Esophagus muscularis mucosa (tissue), 3 donors: ENCODE measurements around the gene ANAPC10.

Source experiments
- CTCF ChIP-seq, 3 experiments: fragments of 200-600 bp in 2 of 3; fragments of 450-650 bp in 1 of 3; sonication (generic) in 2 of 3; IDR thresholded peaks; one replicate each; pipeline ENCODE4 v1.5.1; 2017 to 2019; ENCODE audit warnings: antibody characterized with exemption in 3 of 3, mild to moderate bottlenecking in 2 of 3, moderate library complexity in 1 of 3
- POLR2A ChIP-seq: fragments of 450-650 bp; IDR thresholded peaks from one replicate; pipeline ENCODE4 v1.6.1; 2017; ENCODE audit warnings: antibody characterized with exemption, moderate library complexity, mild to moderate bottlenecking, low read depth
- POLR2AphosphoS5 ChIP-seq, 2 donors: sonication (generic); formaldehyde crosslinking; IDR thresholded peaks; one replicate each; pipeline ENCODE4 v1.6.1; 2017; ENCODE audit warnings: antibody characterized with exemption in 2 of 2

- no peak for TF ChIP-seq POLR2A
- TF ChIP-seq CTCF (IDR thresholded peaks at IDR 0.05): no peak
- no peak for TF ChIP-seq POLR2AphosphoS5 (IDR thresholded peaks at IDR 0.05)
These were observed 9.1 kb upstream of the ANAPC10 start for GRCh38 chr4:145107126-145107525.
